ENCODE results near the gene UBE2E1.
"Not testable (repeated sequence)": the region's sequence is repeated elsewhere in the genome, so short reads cannot be mapped to it uniquely, and the experiment has no call there.

UBE2E1 gene

DNA sequence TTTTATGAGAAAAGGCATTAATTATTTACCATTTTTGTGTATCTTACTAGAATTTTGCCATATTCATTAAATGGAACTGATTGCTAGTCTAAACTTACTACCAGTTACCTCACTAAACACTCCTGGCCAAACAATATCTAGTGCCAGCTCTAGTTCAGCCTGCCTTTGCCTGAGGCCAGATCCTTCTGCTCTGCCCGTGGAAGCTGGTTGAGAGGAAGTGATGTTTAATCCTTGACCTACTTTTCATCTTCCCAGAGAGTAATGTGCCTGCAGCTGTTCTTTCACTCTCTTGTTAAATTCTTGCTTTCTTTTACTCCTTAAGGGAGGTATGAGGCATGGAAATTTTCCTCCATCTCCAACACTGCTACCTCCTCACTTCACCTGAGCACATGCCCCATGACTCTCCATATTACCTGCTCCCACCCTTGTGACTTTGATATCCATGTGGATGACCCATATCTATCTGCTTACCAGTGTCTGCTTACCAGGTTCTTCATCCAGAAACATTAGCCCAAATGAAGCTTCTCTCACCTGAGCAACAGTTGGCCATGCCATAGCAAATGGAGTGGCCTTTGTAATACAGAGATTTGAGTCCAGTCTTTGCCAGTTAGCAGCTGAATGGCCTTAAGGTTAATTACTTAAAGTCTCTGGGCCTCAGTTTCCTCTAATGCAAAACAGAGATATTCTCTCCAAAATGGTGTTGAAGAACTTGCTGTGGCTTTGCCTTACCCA lies 53.4 kb downstream of the UBE2E1 start:
- no peak for DNase-seq

DNA sequence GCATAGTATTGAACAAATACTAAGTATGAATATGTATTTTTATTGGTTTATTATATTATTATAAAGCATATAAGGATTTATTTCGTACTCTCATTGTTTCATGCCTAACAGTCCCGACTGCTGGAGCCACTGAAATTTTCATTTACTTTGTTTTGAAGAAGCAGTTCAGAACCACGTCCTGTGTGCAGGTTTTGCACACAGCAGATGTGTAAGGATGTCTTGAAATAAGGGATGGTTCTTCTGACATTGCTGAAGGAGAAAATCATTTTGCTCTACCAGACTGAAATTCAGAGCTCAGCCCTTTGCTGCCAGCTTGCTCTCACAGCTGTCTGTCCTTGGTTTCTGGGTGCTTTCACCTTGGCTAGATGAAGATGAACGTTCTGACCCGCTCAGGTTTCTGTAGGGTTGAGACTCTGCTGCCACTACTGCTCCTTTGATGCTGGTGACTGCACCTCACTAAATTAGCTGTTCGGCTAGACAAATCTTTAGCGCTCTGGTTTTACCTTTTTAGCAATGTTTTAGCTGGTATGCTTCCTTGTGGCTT lies 54.2 kb downstream of the UBE2E1 start:
- DNase-seq, result no peak

DNA sequence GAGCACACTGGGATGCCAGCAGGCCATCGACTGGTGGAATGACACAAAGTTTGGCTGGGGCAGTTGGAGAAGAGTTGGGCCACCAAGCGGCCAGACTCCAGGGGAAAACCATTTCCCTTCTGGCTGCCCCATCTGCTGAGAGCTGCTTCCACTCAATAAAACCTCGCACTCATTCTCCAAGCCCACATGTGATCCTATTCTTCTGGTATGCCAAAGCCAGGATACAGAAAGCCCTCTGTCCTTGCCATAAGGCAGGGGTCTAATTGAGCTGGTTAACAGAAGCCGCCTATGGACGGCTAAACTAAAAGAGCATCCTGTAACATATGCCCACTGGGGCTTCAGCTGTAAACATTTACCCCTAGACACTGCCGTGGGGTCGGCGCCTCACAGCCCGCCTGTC lies 55.9 kb downstream of the UBE2E1 start:
- no peak for DNase-seq

DNA sequence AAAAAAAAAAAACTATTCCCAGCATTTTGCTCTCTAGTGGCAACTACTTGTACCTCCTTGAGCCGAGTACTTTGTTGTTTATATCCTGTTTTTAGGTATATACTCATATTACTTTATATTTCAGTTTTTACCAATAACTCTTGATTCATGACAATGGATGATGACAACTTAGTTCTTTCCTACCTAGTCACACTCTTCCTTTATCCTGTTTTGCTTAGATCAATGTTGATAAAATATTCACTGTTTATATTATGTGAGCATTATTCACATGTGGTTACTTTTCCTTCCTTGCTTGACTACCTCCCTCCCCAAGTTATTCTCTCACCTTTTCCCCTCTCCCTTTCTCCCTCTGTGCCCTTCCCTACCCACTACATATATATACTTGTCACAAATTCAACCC lies 57.3 kb downstream of the UBE2E1 start:
- no peak for DNase-seq

DNA sequence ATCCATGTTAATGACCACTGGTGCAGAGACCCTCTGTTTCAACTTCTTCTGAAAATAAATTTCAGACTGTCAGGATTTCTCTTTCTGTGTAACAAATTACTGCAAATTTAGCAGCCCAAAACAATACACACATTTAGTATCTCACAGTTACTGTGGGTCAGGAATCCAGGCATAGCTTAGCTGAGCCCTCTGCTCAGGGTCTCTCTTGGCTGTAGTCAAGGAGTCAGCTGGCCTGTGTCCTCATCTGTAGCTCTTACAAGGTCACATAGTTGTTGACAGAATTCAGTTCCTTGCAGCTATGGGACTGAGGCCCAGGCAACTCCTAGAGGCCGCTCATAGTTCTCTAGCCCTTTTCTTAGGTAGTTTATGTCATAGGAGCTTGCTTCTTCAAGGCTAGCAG lies 59.2 kb downstream of the UBE2E1 start:
- DNase-seq, result no peak

DNA sequence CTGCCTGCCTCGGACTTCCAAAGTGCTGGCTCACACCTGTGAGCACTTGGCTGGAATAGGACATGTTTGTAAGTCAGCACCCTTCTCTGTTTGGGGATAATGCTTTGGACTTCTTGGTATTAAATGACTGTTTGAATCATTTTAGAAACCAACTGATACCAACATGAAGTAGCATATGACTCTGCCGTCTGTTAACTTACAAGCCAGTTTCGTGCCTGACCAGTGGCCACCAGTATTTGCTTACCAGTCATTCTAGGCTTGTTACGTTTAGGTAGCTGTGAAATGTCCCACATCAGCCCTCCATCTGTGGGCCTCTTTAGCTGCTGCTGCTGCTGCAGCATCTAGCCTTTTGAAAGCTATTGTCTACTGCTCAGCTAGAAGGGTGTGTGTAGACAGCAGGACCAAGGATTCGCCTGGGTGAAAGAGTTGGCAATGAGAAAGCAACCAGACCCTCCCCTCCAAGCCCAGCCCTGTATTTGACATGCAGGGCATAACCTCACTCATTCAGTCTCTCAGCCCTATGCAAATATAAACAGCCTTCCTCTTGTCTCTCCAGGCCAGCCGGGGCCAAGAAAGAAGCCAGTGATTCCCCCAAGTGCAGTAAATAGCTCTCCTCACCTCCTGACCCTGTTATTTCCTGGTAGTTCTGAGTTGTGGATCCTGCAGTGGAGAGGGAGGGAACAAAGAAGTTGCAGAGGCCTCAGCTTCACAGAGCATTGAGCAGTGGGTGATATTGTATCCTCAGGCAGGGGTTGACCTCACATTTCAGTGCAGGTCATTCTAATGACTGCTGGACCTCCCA lies 60.0 kb downstream of the UBE2E1 start:
- DNase-seq, result no peak

DNA sequence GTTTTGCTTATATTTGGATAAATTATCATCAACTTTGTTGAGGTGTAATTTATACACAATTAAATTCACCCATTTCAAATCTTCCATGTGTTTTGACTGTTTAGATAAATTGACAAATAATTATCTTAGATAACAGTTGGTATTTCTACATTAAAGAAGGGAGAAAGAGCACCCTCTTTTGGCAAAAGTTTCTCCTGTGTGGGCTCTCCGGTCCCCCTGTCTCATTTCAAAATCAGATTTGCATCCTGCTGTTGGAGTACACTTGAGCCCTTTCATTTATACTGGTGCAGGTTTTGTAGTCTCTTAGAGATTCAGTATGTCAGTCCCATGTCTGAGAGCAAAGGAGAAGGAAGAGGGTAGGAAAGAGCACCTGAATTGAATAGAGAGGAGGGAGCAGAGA lies 61.6 kb downstream of the UBE2E1 start:
- DNase-seq, result no peak

DNA sequence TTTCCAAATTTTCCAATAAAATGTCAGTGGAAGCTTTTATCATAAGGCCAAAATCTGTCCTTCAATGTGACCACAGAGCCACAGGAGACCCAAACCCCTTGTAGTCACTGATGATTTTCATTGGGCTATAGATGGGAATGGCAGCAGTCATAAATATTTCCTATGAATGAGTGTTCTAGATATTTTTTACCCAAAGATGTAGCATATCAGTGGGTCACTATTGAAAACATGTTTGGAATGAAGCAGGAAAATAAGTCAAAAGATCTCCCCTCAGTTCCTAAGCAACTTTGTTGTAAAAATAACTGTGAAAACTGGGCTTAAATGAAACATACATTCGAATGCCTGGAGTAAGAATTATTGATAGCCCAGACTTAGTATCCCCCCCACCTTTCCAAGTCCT lies 62.1 kb downstream of the UBE2E1 start:
- no peak for DNase-seq

DNA sequence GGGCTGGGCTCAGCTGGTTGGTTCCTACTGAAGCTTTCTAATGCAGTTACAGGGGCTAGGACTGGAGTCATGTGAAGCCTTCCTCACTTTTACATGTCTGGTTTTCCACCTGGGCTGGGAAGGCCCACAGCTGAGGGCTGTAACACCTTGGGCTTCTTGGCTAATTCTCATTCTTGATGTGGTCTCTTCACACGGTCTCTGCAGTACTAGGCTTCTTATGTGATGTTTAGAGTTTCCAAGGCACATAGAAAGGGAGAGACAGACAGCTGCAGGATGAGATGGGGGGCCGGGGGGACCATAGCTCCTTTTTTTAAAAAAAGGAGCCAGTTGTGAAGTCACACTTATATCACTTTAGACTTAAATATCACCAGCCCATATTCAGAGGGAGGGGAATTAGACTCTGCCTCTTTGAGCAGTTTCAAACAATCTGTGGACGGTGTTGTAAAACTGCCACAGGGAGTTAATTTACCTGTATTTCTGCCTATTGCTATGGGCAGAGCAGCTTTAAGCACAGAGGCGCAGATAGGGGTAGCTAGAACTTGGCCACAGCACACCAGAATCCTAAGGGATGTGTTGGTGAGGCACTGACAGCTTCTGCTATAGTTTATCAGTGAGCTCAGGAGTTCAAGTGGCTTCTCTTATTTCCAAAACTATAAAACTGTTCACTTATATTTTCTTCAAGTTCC lies 64.4 kb downstream of the UBE2E1 start:
- no peak for DNase-seq

DNA sequence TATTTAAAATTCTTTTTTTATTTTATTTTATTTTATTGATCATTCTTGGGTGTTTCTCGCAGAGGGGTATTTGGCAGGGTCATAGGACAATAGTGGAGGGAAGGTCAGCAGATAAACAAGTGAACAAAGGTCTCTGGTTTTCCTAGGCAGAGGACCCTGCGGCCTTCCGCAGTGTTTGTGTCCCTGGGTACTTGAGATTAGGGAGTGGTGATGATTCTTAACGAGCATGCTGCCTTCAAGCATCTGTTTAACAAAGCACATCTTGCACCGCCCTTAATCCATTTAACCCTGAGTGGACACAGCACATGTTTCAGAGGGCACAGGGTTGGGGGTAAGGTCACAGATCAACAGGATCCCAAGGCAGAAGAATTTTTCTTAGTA lies 64.9 kb downstream of the UBE2E1 start:
- DNase-seq, result not testable (repeated sequence)

DNA sequence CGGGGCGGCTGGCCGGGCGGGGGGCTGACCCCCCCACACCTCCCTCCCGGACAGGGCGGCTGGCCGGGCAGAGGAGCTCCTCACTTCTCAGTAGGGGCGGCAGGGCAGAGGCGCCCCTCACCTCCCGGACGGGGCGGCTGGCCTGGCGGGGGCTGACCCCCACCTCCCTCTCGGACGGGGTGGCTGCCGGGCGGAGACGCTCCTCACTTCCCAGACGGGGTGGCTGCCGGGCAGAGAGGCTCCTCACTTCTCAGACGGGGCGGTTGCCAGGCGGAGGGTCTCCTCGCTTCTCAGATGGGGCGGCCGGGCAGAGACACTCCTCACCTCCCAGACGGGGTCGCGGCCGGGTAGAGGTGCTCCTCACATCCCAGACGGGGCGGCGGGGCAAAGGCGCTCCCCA lies 65.6 kb downstream of the UBE2E1 start:
- not testable (repeated sequence) for DNase-seq

DNA sequence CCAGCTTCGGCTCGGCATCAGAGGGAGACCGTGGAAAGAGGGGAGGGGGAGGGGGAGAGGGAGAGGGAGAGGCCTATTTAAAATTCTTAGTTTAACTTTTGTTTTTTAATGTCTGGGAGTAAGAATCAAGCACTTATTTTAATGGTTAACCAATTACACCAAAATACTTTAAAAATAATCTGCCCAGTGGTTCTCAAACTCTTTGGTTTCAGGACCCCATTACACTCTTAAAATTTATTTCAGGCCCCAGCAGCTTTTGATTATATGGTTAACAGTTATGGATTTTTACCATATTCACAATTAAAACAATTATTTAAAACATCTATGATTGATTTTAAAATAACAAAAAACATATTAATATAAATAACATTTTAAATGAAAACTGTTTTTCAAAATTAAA lies 66.6 kb downstream of the UBE2E1 start:
- no peak for DNase-seq

DNA sequence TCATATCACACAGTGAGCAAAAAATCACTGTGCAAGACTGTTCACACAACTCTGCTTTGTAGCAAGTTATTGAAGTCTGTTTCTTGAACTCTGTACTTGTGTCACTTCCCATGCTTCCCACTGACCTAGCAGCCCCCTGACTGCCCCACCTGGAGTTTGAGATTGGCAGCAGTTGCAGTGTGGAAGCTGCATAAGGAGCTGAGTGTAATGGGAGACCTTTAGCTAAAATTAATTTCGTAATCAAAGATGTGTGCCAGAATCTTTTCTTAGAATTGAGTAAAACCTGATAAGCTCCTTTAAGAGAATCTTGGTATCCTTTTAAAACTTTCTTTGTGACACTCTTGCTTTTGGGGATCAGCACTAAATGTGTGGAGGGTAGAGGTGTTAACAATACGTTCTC lies 68.2 kb downstream of the UBE2E1 start:
- no peak for DNase-seq

DNA sequence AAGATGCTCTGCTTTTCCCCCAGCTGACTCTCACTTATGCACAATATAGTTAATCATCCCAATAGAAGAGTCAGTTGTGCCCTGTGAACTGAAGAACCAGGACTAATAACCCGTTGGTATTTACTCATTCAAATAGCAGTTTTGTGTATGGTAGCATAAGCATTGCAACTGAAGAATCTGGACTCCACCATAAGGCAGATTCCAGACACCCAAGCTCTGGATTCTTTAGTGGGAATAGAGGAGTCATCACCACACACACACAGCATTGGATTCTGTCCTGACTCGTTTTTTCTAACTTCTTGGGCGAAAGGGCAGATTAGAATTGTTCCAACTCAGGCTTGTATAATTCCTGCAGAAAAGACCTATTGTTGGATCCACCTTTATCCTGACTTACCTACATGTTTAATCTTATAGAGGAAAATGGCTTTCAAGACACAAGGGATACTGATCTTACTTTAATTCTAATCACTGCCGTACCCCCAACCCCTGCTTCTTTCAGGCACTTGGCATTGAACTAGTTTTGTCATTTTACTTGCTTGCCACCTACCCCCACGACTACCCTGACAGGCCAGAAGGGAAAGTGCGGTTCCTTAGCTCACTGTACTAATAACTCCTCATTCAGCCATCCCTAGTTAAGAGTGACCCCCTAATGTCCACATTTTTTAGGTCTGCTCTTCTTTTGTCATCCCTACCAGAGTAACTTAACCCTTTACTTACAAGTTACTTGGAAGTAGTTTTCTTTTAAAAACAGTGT lies 68.8 kb downstream of the UBE2E1 start:
- no peak for DNase-seq

DNA sequence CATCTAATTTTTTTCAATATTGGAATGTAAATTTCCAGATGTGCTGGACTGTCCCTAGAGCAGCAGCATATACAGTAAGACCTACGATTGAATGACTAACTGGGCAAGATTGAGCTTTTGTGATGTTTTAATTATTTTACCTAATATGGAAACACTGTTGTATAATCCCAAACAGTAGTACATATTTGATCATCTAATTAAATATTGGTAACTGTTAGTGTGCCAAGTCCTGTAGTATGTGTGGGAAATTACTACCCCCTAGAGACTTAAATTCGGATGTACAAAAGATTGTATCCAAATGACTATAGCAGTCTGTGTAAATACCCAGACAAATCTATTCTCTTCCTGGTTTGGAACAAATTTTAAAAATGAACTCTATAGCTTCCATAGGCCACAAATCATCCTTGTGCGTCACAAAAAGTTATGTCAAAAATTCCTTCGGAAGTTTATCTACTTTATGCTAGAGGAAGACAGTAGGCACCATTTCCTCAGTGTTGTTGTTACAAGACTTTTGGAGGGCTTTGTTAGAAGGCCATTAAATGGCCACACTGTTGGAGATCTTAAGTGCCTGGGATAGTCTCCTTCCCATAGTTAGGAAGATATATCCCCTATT lies 69.5 kb downstream of the UBE2E1 start:
- DNase-seq, result no peak

DNA sequence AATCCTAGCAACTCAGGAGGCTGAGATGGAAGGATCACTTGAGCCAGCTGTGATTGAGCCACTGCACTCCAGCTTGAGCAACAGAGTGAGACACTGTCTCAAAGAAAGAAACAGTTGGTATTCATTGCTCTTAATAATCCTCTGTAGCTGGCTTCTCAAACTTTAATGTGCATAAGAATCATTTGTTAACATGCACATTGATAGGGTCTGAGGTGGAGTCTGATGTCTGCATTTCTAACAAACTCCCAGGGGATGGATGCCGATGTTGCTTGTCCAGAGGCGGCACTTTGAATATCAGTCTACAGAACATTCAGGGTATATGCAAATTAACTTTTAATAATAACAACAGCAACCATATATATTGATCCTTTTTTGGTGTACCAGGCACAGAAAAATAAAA lies 71.2 kb downstream of the UBE2E1 start:
- no peak for DNase-seq

DNA sequence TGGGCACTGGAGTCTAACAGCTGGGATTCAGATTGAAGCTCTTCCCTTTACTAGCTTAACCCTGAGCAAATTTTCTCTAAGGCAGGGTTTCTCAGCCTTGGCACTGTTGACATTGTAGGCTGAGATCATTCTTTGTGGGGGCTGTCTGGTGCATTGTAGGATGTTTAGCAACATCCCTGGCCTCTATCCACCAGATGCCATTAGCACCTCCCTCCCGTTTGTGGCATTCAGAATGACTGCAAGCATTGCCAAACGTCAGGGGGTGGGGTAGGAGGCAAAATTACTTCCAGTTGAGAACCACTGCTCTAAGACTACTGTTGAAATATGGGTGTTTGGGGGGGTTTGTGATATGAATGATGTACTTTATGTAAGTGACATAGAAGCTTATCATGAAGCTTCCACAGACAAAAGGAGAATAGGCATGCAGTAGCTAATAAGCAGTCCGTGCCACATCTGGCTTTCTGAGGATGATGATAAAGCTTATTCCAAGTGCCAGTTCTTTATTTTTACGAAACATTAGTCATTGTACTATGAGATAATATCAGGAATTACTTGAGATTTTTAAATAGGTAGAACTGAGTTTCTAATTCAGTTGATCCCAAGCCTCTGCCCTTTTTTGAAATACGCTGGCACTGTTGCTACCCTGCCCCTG lies 71.7 kb downstream of the UBE2E1 start:
- no peak for DNase-seq

DNA sequence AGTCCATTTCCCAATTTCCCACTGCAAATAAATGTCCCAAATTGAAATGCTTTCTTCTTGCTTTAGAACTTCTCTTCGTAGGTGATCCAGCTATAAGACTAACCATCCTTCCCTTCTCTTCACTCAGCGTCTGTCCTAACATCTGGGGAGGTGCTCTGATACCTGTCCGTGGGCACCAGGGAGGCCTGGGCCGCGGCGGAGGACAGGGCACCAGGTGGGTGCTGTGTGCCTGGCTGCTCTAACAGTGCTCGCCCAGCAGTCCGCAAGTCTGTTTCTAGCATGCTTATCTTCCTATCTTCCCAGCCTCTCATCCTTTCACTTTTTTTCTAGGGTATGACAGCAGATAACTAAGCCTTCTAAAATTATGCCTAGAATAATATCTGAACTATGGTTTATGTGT lies 73.7 kb downstream of the UBE2E1 start:
- no peak for DNase-seq

DNA sequence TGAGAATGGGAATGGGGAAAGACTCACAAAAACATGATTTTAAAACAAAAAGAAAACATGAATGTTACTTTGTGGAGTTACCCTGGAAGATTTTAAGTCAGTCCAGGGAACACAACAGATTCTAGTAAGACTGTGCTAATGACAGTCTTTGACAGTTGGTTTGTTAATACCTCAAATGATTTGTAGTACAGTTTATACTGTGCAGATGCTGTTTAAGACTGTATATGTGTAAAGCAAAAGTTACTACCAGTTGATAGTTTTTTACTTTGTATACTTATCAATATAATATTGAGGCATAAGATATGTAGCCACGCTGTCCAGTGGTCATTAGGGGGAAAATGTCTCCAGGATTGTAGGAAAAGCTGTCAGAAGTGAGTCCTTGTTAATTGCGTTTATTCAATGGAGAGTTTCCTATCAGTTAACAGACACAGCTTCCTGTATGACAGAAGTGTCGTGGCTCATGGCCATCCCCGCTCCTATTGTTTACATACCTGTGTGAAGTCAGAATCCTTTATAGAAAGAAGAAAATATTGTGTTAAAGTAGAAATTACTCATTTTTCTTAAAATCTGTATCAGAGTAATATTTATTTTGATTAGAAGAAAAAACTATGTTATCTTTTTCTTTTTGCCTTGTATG lies 75.1 kb downstream of the UBE2E1 start:
- DNase-seq, result no peak

DNA sequence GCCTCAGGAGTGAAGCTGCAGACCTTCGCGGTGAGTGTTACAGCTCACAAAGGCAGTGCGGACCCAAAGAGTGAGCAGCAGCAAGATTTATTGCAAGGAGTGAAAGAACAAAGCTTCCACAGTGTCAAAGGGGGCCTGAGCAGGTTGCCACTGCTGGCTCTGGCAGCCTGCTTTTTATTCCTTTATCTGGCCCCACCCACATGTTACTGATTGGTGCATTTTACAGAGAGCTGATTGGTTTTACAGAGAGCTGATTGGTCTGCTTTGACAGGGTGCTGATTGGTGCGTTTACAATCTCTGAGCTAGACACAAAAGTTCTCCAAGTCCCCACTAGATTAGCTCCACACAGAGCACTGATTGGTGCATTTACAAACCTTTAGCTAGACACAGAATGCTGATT lies 76.2 kb downstream of the UBE2E1 start:
- not testable (repeated sequence) for DNase-seq

DNA sequence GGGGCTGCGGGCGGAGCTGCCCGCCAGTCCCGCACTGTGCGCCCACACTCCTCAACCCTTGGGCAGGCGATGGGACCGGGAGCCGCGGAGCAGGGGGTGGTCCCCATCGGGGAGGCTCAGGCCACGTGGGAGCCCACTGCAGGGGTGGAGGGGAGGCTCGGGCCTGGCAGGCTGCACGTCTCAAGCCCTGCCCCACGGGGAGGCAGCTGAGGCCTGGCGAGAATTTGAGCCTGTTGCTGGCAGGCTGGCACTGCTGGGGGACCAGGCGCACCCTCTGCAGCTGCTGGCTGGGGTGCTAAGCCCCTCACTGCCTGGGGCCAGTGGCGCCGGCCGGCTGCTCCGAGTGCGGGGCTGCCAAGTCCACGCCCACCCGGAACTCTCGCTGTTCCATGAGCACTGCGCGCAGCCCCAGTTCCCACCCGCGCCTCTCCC lies 76.7 kb downstream of the UBE2E1 start:
- no peak for DNase-seq
